SK-N-MC (cell line): ENCODE measurements around the gene CNPPD1.
"Not testable (repeated sequence)": the region's sequence is repeated elsewhere in the genome, so short reads cannot be mapped to it uniquely, and the experiment has no call there.

ENCODE experiments used
- DNase-seq: peaks from one replicate; pipeline ENCODE4 v3.0.0-alpha.2; 2011; ENCODE audit warnings: low read depth, low spot score
- H3K27ac ChIP-seq: fragments of 200-600 bp; sonication (generic); 2 replicates; pipeline ENCODE4 v1.5.1; 2016; ENCODE audit warnings: mixed run types
- H3K36me3 ChIP-seq: fragments of 200-600 bp; sonication (generic); 2 replicates; pipeline ENCODE4 v1.6.1; 2017; ENCODE audit warnings: antibody characterized with exemption, low read length, mixed read lengths; ENCODE audit not compliant: insufficient read depth
- H3K4me3 ChIP-seq: fragments of 200-600 bp; sonication (generic); 2 replicates; pipeline ENCODE4 v1.5.1; 2016
- H3K9ac ChIP-seq: fragments of 200-600 bp; sonication (generic); 2 replicates; pipeline ENCODE4 v1.8.0; 2017; ENCODE audit warnings: mixed run types, mixed read lengths; ENCODE audit not compliant: insufficient read length
- H3K9me3 ChIP-seq: fragments of 200-600 bp; sonication (generic); 2 replicates; pipeline ENCODE4 v1.6.1; 2017; ENCODE audit warnings: low read depth, mild to moderate bottlenecking, antibody characterized with exemption, low read length, moderate library complexity, mixed read lengths
- EZH2 ChIP-seq: fragments of 200-600 bp; sonication (generic); IDR thresholded peaks from one replicate; pipeline ENCODE4 v1.6.1; 2017; ENCODE audit warnings: antibody characterized with exemption
- FOXP2 ChIP-seq: optimal IDR thresholded peaks from 2 replicates; pipeline ENCODE3; 2011; ENCODE audit warnings: mild to moderate bottlenecking, moderate library complexity; ENCODE audit not compliant: insufficient read depth; ENCODE audit errors: extremely low read length, control extremely low read depth
- POLR2AphosphoS5 ChIP-seq: IDR thresholded peaks from 2 replicates; pipeline ENCODE4 v1.6.1; 2012; ENCODE audit warnings: mild to moderate bottlenecking, low read depth, low read length, borderline replicate concordance

CNPPD1 gene

DNA sequence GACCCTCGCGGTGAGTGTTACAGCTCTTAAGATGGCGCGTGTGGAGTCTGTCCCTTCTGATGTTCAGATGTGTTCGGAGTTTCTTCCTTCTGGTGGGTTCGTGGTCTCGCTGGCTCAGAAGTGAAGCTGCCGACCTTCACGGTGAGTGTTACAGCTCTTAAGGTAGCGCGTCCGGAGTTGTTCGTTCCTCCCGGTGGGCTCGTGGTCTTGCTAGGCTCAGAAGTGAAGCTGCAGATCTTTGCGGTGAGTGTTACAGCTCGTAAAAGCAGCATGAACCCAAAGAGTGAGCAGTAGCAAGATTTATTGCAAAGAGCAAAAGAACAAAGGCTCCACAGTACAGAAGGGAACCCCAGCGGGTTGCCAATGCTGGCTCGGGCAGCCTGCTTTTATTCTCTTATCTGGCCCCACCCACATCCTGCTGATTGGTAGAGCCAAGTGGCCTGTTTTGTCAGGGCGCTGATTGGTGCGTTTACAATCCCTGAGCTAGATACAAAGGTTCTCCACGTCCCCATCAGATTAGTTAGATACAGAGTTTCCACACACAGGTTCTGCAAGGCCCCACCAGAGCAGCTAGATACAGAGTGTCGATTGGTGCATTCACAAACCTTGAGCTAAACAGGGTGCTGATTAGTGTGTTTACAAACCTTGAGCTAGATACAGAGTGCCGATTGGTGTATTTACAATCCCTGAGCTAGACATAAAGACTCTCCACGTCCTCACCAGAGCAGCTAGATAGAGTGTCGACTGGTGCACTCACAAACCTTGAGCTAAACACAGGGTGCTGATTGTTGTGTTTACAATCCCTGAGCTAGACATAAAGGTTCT is 24.0 kb upstream of the CNPPD1 start:
- TF ChIP-seq POLR2AphosphoS5, result peak; percentile 74
- H3K4me3 ChIP-seq, H3K9me3 ChIP-seq, DNase-seq, H3K9ac ChIP-seq, H3K36me3 ChIP-seq: not testable (repeated sequence)
- peak overlapping the region; percentile 70; the same call in 1 of the 2 replicates for H3K27ac ChIP-seq

DNA sequence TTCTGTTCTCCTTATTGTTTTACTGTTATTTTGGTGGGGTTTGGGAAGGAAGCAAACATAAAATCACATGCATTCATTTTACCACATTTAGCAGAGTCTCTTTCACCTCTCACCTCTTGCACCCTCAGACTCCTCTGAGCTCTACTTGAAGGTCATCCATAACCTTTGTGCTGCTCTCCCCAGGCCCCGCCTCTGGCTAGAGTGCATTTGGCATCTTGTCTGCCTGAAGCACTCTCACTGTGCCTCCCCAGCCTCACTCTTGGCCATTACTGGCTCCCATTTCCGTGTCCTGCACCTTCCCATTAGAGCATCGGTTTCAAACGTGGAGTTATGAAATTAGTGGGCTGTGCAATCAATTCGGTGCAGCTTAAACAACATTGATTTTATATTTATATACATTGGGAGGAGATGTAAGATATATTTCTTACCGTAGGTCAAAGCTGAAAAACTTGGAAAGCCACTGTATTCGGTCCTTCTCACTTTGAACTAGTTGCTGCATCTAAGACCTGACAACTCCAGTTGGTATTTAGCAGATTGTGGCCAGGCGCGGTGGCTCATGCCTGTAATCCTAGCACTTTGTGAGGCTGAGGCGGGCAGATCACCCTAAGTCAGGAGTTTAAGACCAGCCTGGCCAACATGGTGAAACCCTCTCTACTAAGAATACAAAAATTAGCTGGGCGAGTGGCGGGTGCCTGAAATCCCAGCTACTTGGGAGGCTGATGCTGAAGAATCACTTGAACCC is 22.9 kb upstream of the CNPPD1 start:
- TF ChIP-seq POLR2AphosphoS5 (no peak), EZH2 (no peak), FOXP2 (no peak)
- DNase-seq, result no peak
- Histone ChIP-seq H3K4me3 (no peak overlapping the region), H3K27ac (no peak overlapping the region), H3K9me3 (no peaks in the 10 kb centered on the region), H3K9ac (no peak overlapping the region), H3K36me3 (no peaks in the 10 kb centered on the region)

DNA sequence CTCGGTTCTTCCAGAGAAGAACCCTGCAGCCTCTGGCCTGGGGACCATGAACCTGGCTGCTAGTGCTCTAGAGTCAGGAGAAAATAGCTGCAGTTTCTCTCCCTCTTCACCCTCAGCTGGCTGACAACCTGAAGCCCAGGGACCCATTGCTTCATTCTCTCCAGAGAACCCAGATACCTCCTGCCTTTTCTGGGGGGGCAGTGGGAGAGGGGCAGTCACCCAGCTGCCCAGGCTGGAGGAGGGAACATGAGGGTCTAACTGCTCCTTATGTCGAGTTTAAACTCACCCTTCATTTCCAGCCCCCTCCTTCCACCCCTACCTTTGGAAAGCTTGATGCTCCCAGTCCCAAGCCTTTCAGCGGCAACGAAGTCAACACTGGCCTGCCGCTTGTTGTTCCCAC is 22.2 kb upstream of the CNPPD1 start:
- H3K4me3 ChIP-seq, result no peak overlapping the region
- no peak for TF ChIP-seq FOXP2
- TF ChIP-seq EZH2, result no peak
- TF ChIP-seq POLR2AphosphoS5, result no peak
- H3K9ac ChIP-seq, result no peak overlapping the region
- no peaks in the 10 kb centered on the region for H3K9me3 ChIP-seq
- DNase-seq, result no peak
- H3K36me3 ChIP-seq, result no peaks in the 10 kb centered on the region
- H3K27ac ChIP-seq, result no peak overlapping the region

DNA sequence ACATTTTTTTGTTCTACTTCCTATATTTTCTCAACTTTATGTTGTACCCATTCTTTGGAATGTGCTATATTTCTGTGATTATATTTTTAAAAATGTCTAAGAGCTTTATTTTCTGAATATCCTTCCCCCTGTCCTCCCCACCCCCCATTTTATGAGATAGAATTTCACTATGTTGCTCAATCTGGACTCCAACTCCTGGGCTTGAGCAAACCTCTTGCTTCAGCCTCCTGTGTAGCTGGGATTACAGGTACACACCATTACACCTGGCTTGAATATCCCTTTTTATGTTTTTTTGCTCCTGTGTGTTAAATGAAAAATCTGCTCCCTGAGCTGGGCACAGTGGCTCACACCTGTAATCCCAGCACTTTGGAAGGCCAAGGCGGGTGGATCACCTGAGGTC is 20.7 kb upstream of the CNPPD1 start:
- Histone ChIP-seq H3K36me3 (no peaks in the 10 kb centered on the region), H3K27ac (no peak overlapping the region), H3K9ac (no peak overlapping the region), H3K4me3 (no peak overlapping the region), H3K9me3 (no peaks in the 10 kb centered on the region)
- DNase-seq, result no peak
- no peak for TF ChIP-seq FOXP2
- TF ChIP-seq POLR2AphosphoS5, result no peak
- TF ChIP-seq EZH2, result no peak

DNA sequence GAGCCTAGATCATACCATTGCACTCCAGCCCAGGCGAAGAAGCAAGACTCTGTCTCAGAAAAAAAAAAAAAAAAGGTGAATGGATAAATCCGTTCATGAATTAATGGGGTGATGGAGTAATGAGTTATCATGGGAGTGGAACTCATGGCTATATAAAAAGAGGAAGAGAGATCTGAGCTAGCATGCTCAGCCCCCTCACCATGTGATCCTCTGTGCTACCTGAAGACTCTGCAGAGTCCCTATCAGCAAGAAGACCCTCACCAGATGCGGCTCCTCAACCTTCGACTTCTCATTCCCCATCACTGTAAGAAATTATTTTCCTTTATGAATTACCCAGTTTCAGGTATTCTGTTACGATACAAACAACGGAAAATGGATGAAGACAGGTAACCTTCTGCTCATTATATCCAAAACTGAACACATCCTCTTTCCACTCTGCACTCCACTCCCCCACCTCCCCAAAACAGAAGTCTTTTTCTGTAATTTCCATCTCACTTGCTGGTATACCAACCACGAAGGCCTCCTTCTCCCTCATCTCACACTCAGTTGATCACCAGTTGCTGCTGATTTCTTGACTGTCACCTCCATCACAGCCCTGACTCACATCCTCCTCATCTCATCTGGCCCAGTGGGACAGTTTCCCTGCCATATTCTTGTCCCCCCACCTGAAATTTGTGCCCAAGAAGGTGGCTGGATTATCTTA is 10.2 kb upstream of the CNPPD1 start:
- TF ChIP-seq POLR2AphosphoS5 (no peak), FOXP2 (no peak), EZH2 (no peak)
- no peak overlapping the region for H3K27ac ChIP-seq
- no peak overlapping the region for H3K9ac ChIP-seq
- DNase-seq, result no peak
- H3K4me3 ChIP-seq, result no peak overlapping the region
- peaks cover 18% of the 10 kb centered on the region; the same call in 1 of the 2 replicates for H3K36me3 ChIP-seq
- H3K9me3 ChIP-seq, result no peaks in the 10 kb centered on the region

DNA sequence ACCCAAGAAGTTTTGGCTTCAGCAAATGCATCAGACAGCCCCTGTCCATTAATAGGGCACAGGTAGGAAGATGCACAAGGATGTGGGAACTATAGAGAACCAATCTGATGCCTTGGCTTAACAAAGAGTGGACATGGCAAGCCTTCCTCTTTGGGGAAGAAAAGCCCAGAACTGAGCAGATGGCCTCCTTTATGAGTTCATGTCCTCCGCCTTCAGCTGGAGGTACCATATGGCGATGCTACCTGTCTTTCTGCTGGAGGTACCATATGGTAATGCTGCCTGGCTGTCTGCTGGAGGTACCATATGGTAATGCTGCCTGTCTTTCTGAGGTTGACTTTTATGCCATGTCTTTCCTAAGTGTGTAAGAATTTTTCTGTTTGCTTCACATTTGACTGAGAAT is 7.4 kb upstream of the CNPPD1 start:
- Histone ChIP-seq H3K4me3 (no peak overlapping the region), H3K9ac (no peak overlapping the region), H3K27ac (no peak overlapping the region), H3K9me3 (no peaks in the 10 kb centered on the region), H3K36me3 (peaks cover 41% of the 10 kb centered on the region)
- DNase-seq, result no peak
- TF ChIP-seq FOXP2 (no peak), EZH2 (no peak), POLR2AphosphoS5 (no peak)

DNA sequence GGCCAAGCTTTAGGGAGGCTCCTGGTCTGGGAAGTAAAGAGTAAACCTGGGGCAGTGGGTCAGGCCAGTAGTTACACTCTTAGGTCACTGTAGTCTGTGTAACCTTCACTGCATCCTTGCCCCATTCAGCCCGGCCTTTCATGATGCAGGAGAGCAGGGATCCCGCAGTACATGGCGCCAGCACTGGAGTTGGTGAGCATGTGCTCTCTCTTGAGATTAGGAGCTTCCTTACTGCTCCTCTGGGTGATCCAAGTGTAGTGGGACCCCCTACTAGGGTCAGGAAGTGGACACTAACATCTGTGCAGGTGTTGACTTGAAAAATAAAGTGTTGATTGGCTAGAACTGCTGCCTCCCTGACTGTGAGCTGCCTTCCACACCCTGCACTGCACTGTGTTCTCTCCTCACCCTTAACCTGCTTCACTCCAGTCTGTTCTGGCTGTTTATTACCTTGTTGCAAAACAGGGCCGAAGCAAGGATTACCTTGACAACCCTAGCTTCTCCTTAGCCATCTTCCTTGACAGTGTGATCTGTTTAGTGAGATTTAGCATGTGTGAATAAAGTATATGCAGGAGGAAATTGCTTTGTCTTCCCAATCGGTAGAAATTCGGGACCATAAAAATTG is 6.5 kb upstream of the CNPPD1 start:
- no peaks in the 10 kb centered on the region for H3K9me3 ChIP-seq
- no peak overlapping the region for H3K27ac ChIP-seq
- no peak for TF ChIP-seq POLR2AphosphoS5
- TF ChIP-seq EZH2, result no peak
- no peak for TF ChIP-seq FOXP2
- no peak overlapping the region for H3K4me3 ChIP-seq
- no peak overlapping the region for H3K9ac ChIP-seq
- DNase-seq, result no peak
- H3K36me3 ChIP-seq, result peaks cover 41% of the 10 kb centered on the region
